ENCODE data around the gene RMND5B. TPM values are rescaled to one million over a fixed set of nuclear protein-coding genes. Genes with fewer than 3 reads are reported as not detected.
A peak's percentile ranks its signal among the peaks of the same experiment; 100 is the strongest.

RMND5B gene
- total and polyA plus RNA-seq, 2 of the 13 experiments (the other 11 are each of a cell fraction or from before 2014, with no cell fraction given): 18.6 to 20.4 TPM

GRCh38 chr5:178120607-178121357 is 10.0 kb upstream of the RMND5B start (continued):
- TF ChIP-seq CREBL2 (CRISPR knock-in tag; IDR thresholded peaks at IDR 0.05; ENCODE audit: borderline replicate concordance) (no peak), TGIF2 (CRISPR knock-in tag; IDR thresholded peaks at IDR 0.05) (peak; percentile 85), MAZ (IDR thresholded peaks at IDR 0.05; ENCODE audit: borderline replicate concordance, low read depth, low read length) (no peak), MAZ (CRISPR knock-in tag; IDR thresholded peaks at IDR 0.05; ENCODE audit: low read depth) (peak; percentile 45; the same call in 1 of the 2 replicates), ZKSCAN5 (CRISPR knock-in tag; IDR thresholded peaks at IDR 0.05) (no peak), DBP (CRISPR knock-in tag; IDR thresholded peaks at IDR 0.05; ENCODE audit: not compliant biosample characterization) (no peak), ZNF547 (CRISPR knock-in tag; IDR thresholded peaks at IDR 0.05) (no peak), IRF2 (CRISPR knock-in tag; IDR thresholded peaks at IDR 0.05) (no peak), SOX6 (IDR thresholded peaks at IDR 0.05) (no peak), SOX6 (CRISPR knock-in tag; IDR thresholded peaks at IDR 0.05) (peak; percentile 25; the same call in 1 of the 2 replicates), POLR2AphosphoS2 (IDR thresholded peaks at IDR 0.05; ENCODE audit: low read depth, low read length) (no peak), ZNF142 (CRISPR knock-in tag; IDR thresholded peaks at IDR 0.05) (no peak), JUND (CRISPR knock-in tag; IDR thresholded peaks at IDR 0.05) (no peak), NFAT5 (CRISPR knock-in tag; IDR thresholded peaks at IDR 0.05) (0 out of 2 replicates have a peak, but pooled peaks have one; percentile 36), NCOA5 (CRISPR knock-in tag; IDR thresholded peaks at IDR 0.05) (no peak), GTF3A (CRISPR knock-in tag; conservative IDR thresholded peaks at IDR 0.05) (no peak), MTF1 (CRISPR knock-in tag; IDR thresholded peaks at IDR 0.05) (no peak), ZNF12 (CRISPR knock-in tag; IDR thresholded peaks at IDR 0.05) (no peak), MEF2D (CRISPR knock-in tag; IDR thresholded peaks at IDR 0.05) (peak; percentile 47; the same call in 1 of the 2 replicates)

All from HepG2 (cell line).